Neural crest cell (in vitro differentiated cells): ENCODE measurements around the gene LRMDA. TPM values are rescaled to one million over a fixed set of nuclear protein-coding genes. Genes with fewer than 3 reads are reported as not detected.
"Not testable (repeated sequence)": the region's sequence is repeated elsewhere in the genome, so short reads cannot be mapped to it uniquely, and the experiment has no call there.

Experiments used
- DNase-seq: peaks from one replicate; pipeline ENCODE4 v3.0.0; 2021; ENCODE audit warnings: low read depth, mixed read lengths, low spot score
- H3K27ac Mint-ChIP-seq: one replicate; pipeline ENCODE4 v1.8.0; 2021; ENCODE audit warnings: mild to moderate bottlenecking, mixed read lengths; ENCODE audit not compliant: unreplicated experiment
- H3K27me3 Mint-ChIP-seq: 2 replicates; pipeline ENCODE4 v1.8.0; 2021; ENCODE audit warnings: low read depth, mild to moderate bottlenecking, mixed read lengths
- H3K36me3 Mint-ChIP-seq: 2 replicates; pipeline ENCODE4 v1.8.0; 2021; ENCODE audit warnings: low read depth, mild to moderate bottlenecking, mixed read lengths
- H3K4me1 Mint-ChIP-seq: 2 replicates; pipeline ENCODE4 v1.8.0; 2021; ENCODE audit warnings: mixed read lengths
- H3K4me3 Mint-ChIP-seq: one replicate; pipeline ENCODE4 v1.8.0; 2021; ENCODE audit warnings: mild to moderate bottlenecking, mixed read lengths
- H3K9me3 Mint-ChIP-seq: 2 replicates; pipeline ENCODE4 v1.8.0; 2021; ENCODE audit warnings: mixed read lengths
- total RNA-seq: library from RNA; stranded (reverse); gene quantifications from 2 replicates; pipeline ENCODE4 v1.2.1, GENCODE V29; 2021
- TF ChIP-seq, protein P1 (sequence below): fragments of 200-600 bp; sonication (generic); conservative IDR thresholded peaks from 2 replicates; pipeline ENCODE4 v1.5.0; 2021; ENCODE audit warnings: antibody characterized with exemption, mild to moderate bottlenecking

The LRMDA gene
- total RNA-seq, 1 donor from 2014 or later = 3.1 TPM

DNA sequence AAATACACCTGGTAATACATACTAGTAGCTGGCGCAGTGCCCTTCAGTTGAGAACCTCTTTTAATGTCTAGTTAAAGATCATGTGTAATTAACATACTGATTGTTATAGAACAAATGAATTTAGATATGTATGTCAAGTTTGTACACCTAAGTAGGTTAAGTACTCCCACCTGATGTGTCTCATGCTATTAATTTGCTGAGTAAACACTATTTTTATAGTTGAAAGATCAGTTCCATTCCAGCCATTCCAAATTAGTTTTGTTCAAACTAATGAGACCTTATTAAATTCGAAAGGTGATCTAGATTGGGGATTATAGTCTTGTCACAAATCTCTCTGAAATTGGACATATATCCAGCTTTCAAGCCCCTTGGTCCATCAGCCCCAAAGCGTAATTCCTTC, 710.0 kb downstream of the LRMDA start:
- Mint-ChIP-seq H3K4me3 (no peak overlapping the region), H3K4me1 (peaks cover 14% of the 10 kb centered on the region), H3K27ac (no peak overlapping the region), H3K36me3 (peaks cover 6% of the 10 kb centered on the region), H3K27me3 (peaks cover 8% of the 10 kb centered on the region), H3K9me3 (peaks cover 5% of the 10 kb centered on the region)
- no peak for DNase-seq
- TF ChIP-seq, protein P1, sequence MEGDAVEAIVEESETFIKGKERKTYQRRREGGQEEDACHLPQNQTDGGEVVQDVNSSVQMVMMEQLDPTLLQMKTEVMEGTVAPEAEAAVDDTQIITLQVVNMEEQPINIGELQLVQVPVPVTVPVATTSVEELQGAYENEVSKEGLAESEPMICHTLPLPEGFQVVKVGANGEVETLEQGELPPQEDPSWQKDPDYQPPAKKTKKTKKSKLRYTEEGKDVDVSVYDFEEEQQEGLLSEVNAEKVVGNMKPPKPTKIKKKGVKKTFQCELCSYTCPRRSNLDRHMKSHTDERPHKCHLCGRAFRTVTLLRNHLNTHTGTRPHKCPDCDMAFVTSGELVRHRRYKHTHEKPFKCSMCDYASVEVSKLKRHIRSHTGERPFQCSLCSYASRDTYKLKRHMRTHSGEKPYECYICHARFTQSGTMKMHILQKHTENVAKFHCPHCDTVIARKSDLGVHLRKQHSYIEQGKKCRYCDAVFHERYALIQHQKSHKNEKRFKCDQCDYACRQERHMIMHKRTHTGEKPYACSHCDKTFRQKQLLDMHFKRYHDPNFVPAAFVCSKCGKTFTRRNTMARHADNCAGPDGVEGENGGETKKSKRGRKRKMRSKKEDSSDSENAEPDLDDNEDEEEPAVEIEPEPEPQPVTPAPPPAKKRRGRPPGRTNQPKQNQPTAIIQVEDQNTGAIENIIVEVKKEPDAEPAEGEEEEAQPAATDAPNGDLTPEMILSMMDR = no peak

DNA sequence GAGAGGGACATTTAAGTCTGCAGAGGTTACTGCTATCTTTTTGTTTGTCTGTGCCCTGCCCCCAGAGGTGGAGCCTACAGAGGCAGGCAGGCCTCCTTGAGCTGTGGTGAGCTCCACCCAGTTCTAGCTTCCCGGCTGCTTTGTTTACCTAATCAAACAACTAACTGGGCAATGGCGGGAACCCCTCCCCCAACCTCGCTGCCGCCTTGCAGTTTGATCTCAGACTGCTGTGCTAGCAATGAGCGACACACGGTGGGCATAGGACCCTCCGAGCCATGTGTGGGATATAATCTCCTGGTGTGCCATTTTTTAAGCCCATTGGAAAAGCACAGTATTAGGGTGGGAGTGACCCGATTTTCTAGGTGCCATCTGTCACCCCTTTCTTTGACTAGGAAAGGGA, 716.8 kb downstream of the LRMDA start:
- H3K4me1 Mint-ChIP-seq = peaks cover 30% of the 10 kb centered on the region
- H3K9me3 Mint-ChIP-seq, H3K27me3 Mint-ChIP-seq, H3K4me3 Mint-ChIP-seq, DNase-seq, H3K27ac Mint-ChIP-seq: not testable (repeated sequence)
- peaks cover 25% of the 10 kb centered on the region for H3K36me3 Mint-ChIP-seq

DNA sequence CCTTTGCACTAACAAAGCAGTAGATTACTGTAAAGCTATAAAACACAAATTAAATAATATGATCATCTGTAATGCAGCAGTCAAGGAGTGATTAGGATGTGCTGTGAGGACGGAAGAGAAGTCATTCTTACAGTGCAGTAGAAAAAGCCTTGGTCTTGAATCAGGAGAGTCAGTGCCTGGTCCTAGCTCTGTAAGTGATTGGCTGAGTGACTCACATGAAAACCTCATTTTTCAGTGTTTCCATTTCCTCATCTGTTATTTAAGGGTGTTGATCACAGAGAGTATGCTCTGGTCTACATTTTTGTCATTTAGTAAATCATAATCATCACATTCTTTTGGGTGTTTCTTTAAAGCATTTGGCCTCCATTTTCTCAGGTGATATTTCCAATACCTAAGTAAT, 717.8 kb downstream of the LRMDA start:
- DNase-seq = no peak
- Mint-ChIP-seq H3K27ac (no peak overlapping the region), H3K36me3 (peaks cover 30% of the 10 kb centered on the region), H3K27me3 (no peaks in the 10 kb centered on the region), H3K4me3 (no peak overlapping the region), H3K4me1 (peaks cover 30% of the 10 kb centered on the region), H3K9me3 (peaks cover 15% of the 10 kb centered on the region)
- TF ChIP-seq, protein P1 = no peak

DNA sequence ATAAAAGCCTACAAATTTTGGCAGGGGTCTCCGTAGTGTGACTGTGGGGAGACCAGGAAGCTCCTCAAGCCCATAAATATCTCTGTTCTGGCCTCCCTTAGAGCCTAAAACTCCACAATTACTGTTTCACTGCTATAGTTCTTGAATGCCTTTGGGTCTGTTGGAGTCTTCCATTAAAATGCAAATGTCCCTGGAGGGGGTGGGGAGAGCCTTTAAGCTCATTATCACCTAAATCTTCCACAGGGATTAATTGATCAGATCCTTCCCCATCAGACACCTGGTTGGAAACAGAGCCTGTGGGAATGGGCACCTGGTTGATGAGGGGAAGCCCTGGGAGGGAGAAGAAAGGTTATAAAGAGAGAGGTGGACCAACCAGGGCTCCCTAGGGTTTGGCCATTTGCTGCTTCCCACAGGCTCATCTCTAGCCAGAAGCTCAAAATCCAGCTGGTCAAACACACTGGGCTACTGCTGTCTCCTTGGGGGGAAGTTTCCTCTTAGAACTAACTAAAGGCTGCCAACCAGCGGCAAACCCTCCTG, 718.2 kb downstream of the LRMDA start:
- H3K4me1 Mint-ChIP-seq = peaks cover 30% of the 10 kb centered on the region
- no peaks in the 10 kb centered on the region for H3K27me3 Mint-ChIP-seq
- TF ChIP-seq, protein P1 = no peak
- H3K9me3 Mint-ChIP-seq = peaks cover 17% of the 10 kb centered on the region
- peak overlapping the region; percentile 99 for H3K27ac Mint-ChIP-seq
- H3K36me3 Mint-ChIP-seq = peaks cover 30% of the 10 kb centered on the region
- H3K4me3 Mint-ChIP-seq = peak overlapping the region; percentile 65
- DNase-seq = no peak

DNA sequence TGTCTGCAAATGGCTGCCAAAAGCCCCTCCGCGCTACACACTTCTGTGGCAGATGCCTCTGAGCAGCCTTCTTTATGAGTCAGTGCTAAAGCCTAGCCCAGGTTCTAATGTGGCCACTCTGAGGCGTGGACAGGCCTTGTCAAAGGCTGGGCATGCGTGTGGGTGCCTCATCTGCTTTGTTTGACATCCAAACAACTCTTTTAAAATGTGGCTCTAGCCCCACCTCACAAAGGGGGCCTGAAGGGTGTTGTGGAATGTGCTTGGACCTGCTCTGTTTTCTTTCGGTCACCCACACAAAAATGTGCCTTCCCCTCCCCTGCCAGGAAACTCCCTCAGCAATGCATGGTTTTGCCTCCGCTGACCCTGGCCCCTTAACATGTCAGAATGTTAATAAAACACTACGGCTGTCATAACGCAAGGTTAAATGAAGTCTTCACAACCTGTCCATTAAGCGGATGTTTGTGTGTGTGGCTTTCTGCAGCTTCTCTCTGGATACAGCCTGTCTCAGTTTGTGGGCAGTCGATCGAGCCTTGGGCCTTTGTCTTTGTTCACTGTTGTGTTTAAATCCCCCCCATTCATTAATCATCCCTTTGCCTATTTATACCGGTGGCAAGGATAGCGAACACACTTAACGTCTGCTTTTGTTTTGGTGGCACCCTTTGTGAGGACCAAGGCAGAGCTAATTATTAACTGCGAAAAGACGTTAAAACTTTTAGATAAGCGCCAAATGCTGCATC, 718.9 kb downstream of the LRMDA start:
- Mint-ChIP-seq H3K27me3 (no peaks in the 10 kb centered on the region), H3K27ac (peak overlapping the region; percentile 99), H3K9me3 (peaks cover 15% of the 10 kb centered on the region), H3K36me3 (peaks cover 28% of the 10 kb centered on the region), H3K4me1 (peaks cover 30% of the 10 kb centered on the region), H3K4me3 (peak overlapping the region; percentile 65)
- TF ChIP-seq, protein P1 = no peak
- DNase-seq = peak; percentile 18

DNA sequence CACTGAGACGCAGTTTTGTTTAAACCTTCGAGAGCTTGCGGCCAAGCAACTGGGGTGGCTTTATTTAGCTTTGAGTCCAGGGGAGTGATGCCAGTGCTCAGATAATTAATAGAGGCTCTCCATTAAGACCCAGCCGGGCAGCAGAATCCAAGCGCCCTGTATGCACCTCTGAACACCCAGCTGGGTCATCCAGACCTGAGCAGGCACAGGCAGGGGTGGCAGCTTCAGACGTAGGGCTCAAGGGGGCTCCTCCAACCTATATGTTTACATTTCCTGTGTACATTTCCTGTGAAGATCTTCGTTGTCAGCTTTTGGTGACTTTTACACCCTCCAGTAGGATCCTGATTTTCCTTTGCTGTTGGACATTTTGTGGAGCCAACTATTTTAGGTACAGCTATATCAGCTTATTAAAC, 719.5 kb downstream of the LRMDA start:
- Mint-ChIP-seq H3K4me1 (peaks cover 32% of the 10 kb centered on the region), H3K9me3 (peaks cover 13% of the 10 kb centered on the region), H3K36me3 (peaks cover 24% of the 10 kb centered on the region), H3K27me3 (no peaks in the 10 kb centered on the region), H3K27ac (peak overlapping the region; percentile 99), H3K4me3 (peak overlapping the region; percentile 65)
- DNase-seq = no peak
- TF ChIP-seq, protein P1 = no peak
